SH-SY5Y (cell line): ENCODE results near the gene C1QL1.

Source experiments
- GATA2 ChIP-seq: IDR thresholded peaks from 2 replicates; pipeline ENCODE4 v1.6.1; 2011; ENCODE audit warnings: mild to moderate bottlenecking, low read depth, low read length
- GATA3 ChIP-seq: IDR thresholded peaks from 2 replicates; pipeline ENCODE4 v1.6.1; 2011; ENCODE audit warnings: low read depth, mild to moderate bottlenecking, low read length, moderate library complexity

- TF ChIP-seq GATA3, result no peak
- TF ChIP-seq GATA2, result no peak
Observed at GRCh38 chr17:44971776-44972483, 3.8 kb upstream of the C1QL1 start.
